H1 (cell line): ENCODE measurements around the gene UCKL1. TPM values are rescaled to one million over a fixed set of nuclear protein-coding genes. Genes with fewer than 3 reads are reported as not detected.

ENCODE experiments used
- EZH2 ChIP-seq: fragments of 200-600 bp; sonication (generic); IDR thresholded peaks from 2 replicates; pipeline ENCODE4 v1.7.1; 2012; ENCODE audit warnings: low read depth, mild to moderate bottlenecking, moderate library complexity, low read length, inconsistent platforms; ENCODE audit not compliant: severe bottlenecking
- polyA plus RNA-seq, 7 experiments: library from polyadenylated mRNA; depleted of rRNA in 3 of 7; stranded (reverse) in 5 of 7; unstranded in 2 of 7; fragments of >200 nt in 5 of 7; fragments of 200-250 nt in 2 of 7; gene quantifications; 1 replicate in 5 of 7; 2 replicates in 1 of 7; 4 replicates in 1 of 7; pipeline versions ENCODE4 v1.2.1 to v1.2.3, GENCODE V29; 2011 to 2013; ENCODE audit warnings: missing spikeins in 2 of 7, mixed read lengths in 2 of 7
- total RNA-seq: library from RNA; stranded (reverse); fragmentation: NEBNext Ultra II Directional; extraction: Animal tissue kit (Norgen Biotek cat#: 25700); gene quantifications from 2 replicates; pipeline ENCODE4 v1.2.1, GENCODE V29; 2021
- TF ChIP-seq, protein P1 (sequence below): fragments of 300-600 bp; sonication (generic); IDR thresholded peaks from 2 replicates; pipeline ENCODE4 v1.7.1; 2012; ENCODE audit warnings: low read length, moderate library complexity, mild to moderate bottlenecking, inconsistent platforms; ENCODE audit not compliant: insufficient replicate concordance

UCKL1 gene
- total and polyA plus RNA-seq, 2 of the 8 experiments (the other 6 are each of a cell fraction or from before 2014, with no cell fraction given) = 36.5 to 91.2 TPM

GRCh38 chr20:63973160-63973479 is 16.9 kb upstream of the UCKL1 start (continued):
- TF ChIP-seq, protein P1, sequence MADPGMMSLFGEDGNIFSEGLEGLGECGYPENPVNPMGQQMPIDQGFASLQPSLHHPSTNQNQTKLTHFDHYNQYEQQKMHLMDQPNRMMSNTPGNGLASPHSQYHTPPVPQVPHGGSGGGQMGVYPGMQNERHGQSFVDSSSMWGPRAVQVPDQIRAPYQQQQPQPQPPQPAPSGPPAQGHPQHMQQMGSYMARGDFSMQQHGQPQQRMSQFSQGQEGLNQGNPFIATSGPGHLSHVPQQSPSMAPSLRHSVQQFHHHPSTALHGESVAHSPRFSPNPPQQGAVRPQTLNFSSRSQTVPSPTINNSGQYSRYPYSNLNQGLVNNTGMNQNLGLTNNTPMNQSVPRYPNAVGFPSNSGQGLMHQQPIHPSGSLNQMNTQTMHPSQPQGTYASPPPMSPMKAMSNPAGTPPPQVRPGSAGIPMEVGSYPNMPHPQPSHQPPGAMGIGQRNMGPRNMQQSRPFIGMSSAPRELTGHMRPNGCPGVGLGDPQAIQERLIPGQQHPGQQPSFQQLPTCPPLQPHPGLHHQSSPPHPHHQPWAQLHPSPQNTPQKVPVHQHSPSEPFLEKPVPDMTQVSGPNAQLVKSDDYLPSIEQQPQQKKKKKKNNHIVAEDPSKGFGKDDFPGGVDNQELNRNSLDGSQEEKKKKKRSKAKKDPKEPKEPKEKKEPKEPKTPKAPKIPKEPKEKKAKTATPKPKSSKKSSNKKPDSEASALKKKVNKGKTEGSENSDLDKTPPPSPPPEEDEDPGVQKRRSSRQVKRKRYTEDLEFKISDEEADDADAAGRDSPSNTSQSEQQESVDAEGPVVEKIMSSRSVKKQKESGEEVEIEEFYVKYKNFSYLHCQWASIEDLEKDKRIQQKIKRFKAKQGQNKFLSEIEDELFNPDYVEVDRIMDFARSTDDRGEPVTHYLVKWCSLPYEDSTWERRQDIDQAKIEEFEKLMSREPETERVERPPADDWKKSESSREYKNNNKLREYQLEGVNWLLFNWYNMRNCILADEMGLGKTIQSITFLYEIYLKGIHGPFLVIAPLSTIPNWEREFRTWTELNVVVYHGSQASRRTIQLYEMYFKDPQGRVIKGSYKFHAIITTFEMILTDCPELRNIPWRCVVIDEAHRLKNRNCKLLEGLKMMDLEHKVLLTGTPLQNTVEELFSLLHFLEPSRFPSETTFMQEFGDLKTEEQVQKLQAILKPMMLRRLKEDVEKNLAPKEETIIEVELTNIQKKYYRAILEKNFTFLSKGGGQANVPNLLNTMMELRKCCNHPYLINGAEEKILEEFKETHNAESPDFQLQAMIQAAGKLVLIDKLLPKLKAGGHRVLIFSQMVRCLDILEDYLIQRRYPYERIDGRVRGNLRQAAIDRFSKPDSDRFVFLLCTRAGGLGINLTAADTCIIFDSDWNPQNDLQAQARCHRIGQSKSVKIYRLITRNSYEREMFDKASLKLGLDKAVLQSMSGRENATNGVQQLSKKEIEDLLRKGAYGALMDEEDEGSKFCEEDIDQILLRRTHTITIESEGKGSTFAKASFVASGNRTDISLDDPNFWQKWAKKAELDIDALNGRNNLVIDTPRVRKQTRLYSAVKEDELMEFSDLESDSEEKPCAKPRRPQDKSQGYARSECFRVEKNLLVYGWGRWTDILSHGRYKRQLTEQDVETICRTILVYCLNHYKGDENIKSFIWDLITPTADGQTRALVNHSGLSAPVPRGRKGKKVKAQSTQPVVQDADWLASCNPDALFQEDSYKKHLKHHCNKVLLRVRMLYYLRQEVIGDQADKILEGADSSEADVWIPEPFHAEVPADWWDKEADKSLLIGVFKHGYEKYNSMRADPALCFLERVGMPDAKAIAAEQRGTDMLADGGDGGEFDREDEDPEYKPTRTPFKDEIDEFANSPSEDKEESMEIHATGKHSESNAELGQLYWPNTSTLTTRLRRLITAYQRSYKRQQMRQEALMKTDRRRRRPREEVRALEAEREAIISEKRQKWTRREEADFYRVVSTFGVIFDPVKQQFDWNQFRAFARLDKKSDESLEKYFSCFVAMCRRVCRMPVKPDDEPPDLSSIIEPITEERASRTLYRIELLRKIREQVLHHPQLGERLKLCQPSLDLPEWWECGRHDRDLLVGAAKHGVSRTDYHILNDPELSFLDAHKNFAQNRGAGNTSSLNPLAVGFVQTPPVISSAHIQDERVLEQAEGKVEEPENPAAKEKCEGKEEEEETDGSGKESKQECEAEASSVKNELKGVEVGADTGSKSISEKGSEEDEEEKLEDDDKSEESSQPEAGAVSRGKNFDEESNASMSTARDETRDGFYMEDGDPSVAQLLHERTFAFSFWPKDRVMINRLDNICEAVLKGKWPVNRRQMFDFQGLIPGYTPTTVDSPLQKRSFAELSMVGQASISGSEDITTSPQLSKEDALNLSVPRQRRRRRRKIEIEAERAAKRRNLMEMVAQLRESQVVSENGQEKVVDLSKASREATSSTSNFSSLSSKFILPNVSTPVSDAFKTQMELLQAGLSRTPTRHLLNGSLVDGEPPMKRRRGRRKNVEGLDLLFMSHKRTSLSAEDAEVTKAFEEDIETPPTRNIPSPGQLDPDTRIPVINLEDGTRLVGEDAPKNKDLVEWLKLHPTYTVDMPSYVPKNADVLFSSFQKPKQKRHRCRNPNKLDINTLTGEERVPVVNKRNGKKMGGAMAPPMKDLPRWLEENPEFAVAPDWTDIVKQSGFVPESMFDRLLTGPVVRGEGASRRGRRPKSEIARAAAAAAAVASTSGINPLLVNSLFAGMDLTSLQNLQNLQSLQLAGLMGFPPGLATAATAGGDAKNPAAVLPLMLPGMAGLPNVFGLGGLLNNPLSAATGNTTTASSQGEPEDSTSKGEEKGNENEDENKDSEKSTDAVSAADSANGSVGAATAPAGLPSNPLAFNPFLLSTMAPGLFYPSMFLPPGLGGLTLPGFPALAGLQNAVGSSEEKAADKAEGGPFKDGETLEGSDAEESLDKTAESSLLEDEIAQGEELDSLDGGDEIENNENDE = no peak
- TF ChIP-seq EZH2 = peak; percentile 10
